Heart right ventricle (tissue), 16 donors: Measurements from ENCODE around the gene SLC38A11. TPM values are rescaled to one million over a fixed set of nuclear protein-coding genes. Genes with fewer than 3 reads are reported as not detected.

ENCODE experiments used
- ATAC-seq, 8 donors: fragments of 200-7000 bp; cut with Tn5 transposase; one replicate each; pipeline ENCODE4 v1.9.1; 2020; ENCODE audit warnings: mild to moderate bottlenecking in 8 of 8, moderate library complexity in 8 of 8, moderate number of reproducible peaks in 1 of 8
- DNase-seq, 2 donors: peaks; one replicate each; pipeline ENCODE4 v3.0.0-alpha.2; 2020
- H3K27ac ChIP-seq, 10 donors: fragments of 200-600 bp; sonication (generic) in 2 of 10; one replicate each; pipeline versions ENCODE4 v1.5.0 to v1.8.0; 2020 to 2022; ENCODE audit warnings: mild to moderate bottlenecking in 3 of 10
- H3K27me3 ChIP-seq, 7 donors: fragments of 200-600 bp; one replicate each; pipeline ENCODE4 v1.8.0; 2021 to 2022; ENCODE audit warnings: mild to moderate bottlenecking in 2 of 7
- H3K36me3 ChIP-seq, 9 donors: fragments of 200-600 bp; sonication (generic) in 1 of 9; one replicate each; pipeline versions ENCODE4 v1.5.0 to v1.8.0; 2020 to 2022; ENCODE audit warnings: mild to moderate bottlenecking in 2 of 9
- H3K4me1 ChIP-seq, 9 donors: fragments of 200-600 bp; sonication (generic) in 1 of 9; one replicate each; pipeline versions ENCODE4 v1.5.0 to v1.8.0; 2020 to 2022; ENCODE audit warnings: mild to moderate bottlenecking in 4 of 9
- H3K4me3 ChIP-seq, 10 donors: fragments of 200-600 bp; sonication (generic) in 2 of 10; one replicate each; pipeline versions ENCODE4 v1.5.0 to v1.8.0; 2020 to 2022; ENCODE audit warnings: mild to moderate bottlenecking in 7 of 10, moderate library complexity in 2 of 10
- H3K9me3 ChIP-seq, 11 donors: fragments of 200-600 bp in 10 of 11; sonication (generic) in 2 of 11; one replicate each; pipeline versions ENCODE4 v1.5.0 to v1.8.0; 2013 to 2022; ENCODE audit warnings: mild to moderate bottlenecking in 2 of 11, control low read depth in 1 of 11, moderate library complexity in 1 of 11
- CTCF ChIP-seq, 9 donors: fragments of 200-600 bp; sonication (generic) in 2 of 9; IDR thresholded peaks; one replicate each; pipeline versions ENCODE4 v1.5.0 to v1.8.0; 2021 to 2022; ENCODE audit warnings: antibody characterized with exemption in 9 of 9, mild to moderate bottlenecking in 5 of 9, moderate library complexity in 1 of 9
- WGBS, 2 donors: extraction: QIAGEN DNeasy Blood & Tissue Kit; methylation state at CpG; one replicate each; pipeline ENCODE4 v1.1.7; 2013; ENCODE audit warnings: inconsistent platforms in 1 of 2; 5-methylcytosine and 5-hydroxymethylcytosine counted together
- intact Hi-C, 10 donors: fragments of 100-400 bp; cut with DNase I; formaldehyde crosslinking; loops; one replicate each; pipeline versions ENCODE4 v1.11.1 to v1.14.2; 2022
- polyA plus RNA-seq, 2 donors: library from polyadenylated mRNA; stranded (reverse); fragments of 200-250 nt; gene quantifications; one replicate each; pipeline ENCODE4 v1.2.3, GENCODE V29; 2013
- total RNA-seq, 10 donors: library from RNA; stranded (reverse); fragmentation: NEBNext Ultra II Directional in 3 of 10; extraction: Animal tissue kit (Norgen Biotek cat#: 25700) in 3 of 10; gene quantifications; one replicate each; pipeline versions ENCODE4 v1.2.1 to v1.2.4, GENCODE V29; 2021 to 2023
- donor health status: Arrhythmogenic right ventricular cardiomyopathy.
- donor health status: ischemic (EF 13 %, LVEDD 7.1; RV severe dilation, severe dysfunction).
- donor health status: healthy with polysubstance abuse.
- donor health status: DM: no; HTN: yes; CAD: no.
- donor health status: DM: no; HTN: no; CAD: no.
- donor health status: ischemic (EF 25% LVEDD 6.9; RV normal size, moderate dysfunction).
- donor health status: ischemic (EF 25% LVEDD 5.7; RV mildly dilated, moderate dysfunction).
- donor health status: healthy.
- donor health status: DM: yes; HTN: yes; CAD: no.
- donor health status: Ischemic cardiomyopathy.
- donor health status: ischemic (EF 35%, LVEDD 5.7; RV mildly dilated, moderate dysfunction).
- donor health status: nonischemic (EF 11% LVEDD 7.7; RV severe dilation, severe dysfunction).
- donor health status: DM: yes; HTN: yes; CAD: no.
- donor health status: PGD.
- donor health status: ischemic (EF 29% LVEDD 5.4; RV normal size, mild dysfunction).
- donor health status: nonischemic (EF 23%, LVEDD 6.1; RV moderate dilation, normal function).

Gene SLC38A11
- total and polyA plus RNA-seq, 12 donors: 0.11 to 3.0 (median 0.45) TPM; not detected in 1

- Histone ChIP-seq H3K27me3 (peaks cover 0 to 21% (median 15%) of the 10 kb centered on the region in 7 donors), H3K4me3 (no peak overlapping the region), H3K27ac (no peak overlapping the region), H3K4me1 (no peaks in the 10 kb centered on the region), H3K9me3 (no peaks in the 10 kb centered on the region), H3K36me3 (no peaks in the 10 kb centered on the region)
- intact Hi-C loops: no loop called here
- no peak for ATAC-seq
- WGBS, 2 donors: 76 to 79% methylated on average over 1 of the region's 1 CpG
- no peak for DNase-seq
- TF ChIP-seq CTCF (IDR thresholded peaks at IDR 0.05): no peak
Observed at GRCh38 chr2:164948540-164948939, 6.8 kb downstream of the SLC38A11 start.

GRCh38 chr2:164947281-164947680, 8.0 kb downstream of the SLC38A11 start:
- 86 to 89% methylated on average over 7 of the region's 7 CpGs for WGBS, 2 donors

GRCh38 chr2:164943289-164943688, 12.0 kb downstream of the SLC38A11 start:
- H3K4me1 ChIP-seq: no peaks in the 10 kb centered on the region
- intact Hi-C loops: no loop called here
- H3K9me3 ChIP-seq: no peaks in the 10 kb centered on the region
- 77 to 85% methylated on average over 1 of the region's 1 CpG for WGBS, 2 donors
- no peak overlapping the region for H3K4me3 ChIP-seq
- ATAC-seq: no peak
- TF ChIP-seq CTCF (IDR thresholded peaks at IDR 0.05): no peak
- no peaks in the 10 kb centered on the region for H3K36me3 ChIP-seq
- no peak overlapping the region for H3K27ac ChIP-seq
- peaks cover 0 to 3% (median 0%) of the 10 kb centered on the region in 7 donors for H3K27me3 ChIP-seq
- DNase-seq: no peak

More at GRCh38 chr2:164947281-164947680, 8.0 kb downstream of the SLC38A11 start:
- peaks cover 0 to 11% (median 4%) of the 10 kb centered on the region in 7 donors for H3K27me3 ChIP-seq
- H3K4me1 ChIP-seq: no peaks in the 10 kb centered on the region
- TF ChIP-seq CTCF (IDR thresholded peaks at IDR 0.05): no peak
- H3K4me3 ChIP-seq: no peak overlapping the region
- H3K27ac ChIP-seq: no peak overlapping the region
- DNase-seq: no peak
- no peaks in the 10 kb centered on the region for H3K36me3 ChIP-seq
- H3K9me3 ChIP-seq: no peaks in the 10 kb centered on the region
- intact Hi-C loops: no loop called here
- no peak for ATAC-seq

GRCh38 chr2:164937864-164938401, 17.4 kb downstream of the SLC38A11 start:
- H3K9me3 ChIP-seq: no peaks in the 10 kb centered on the region
- WGBS, 2 donors: 64 to 71% methylated on average over 3 of the region's 3 CpGs
- TF ChIP-seq CTCF (IDR thresholded peaks at IDR 0.05): no peak
- H3K27me3 ChIP-seq: peaks cover 0 to 3% (median 0%) of the 10 kb centered on the region in 7 donors
- no peaks in the 10 kb centered on the region for H3K36me3 ChIP-seq
- H3K4me3 ChIP-seq: no peak overlapping the region
- ATAC-seq: no peak
- intact Hi-C loops: no loop called here
- H3K4me1 ChIP-seq: peaks cover 0 to 6% (median 0%) of the 10 kb centered on the region in 9 donors
- no peak for DNase-seq
- H3K27ac ChIP-seq: no peak overlapping the region
